Astrocyte of the cerebellum (primary cell): Measurements from ENCODE around the gene ZC3H18.

Source experiments
- DNase-seq: peaks from one replicate; pipeline ENCODE4 v3.0.0-alpha.2; 2011; ENCODE audit warnings: low read depth
- H3K4me3 ChIP-seq: 2 replicates; pipeline ENCODE4 v1.5.1; 2011; ENCODE audit warnings: mild to moderate bottlenecking, low read depth, low read length, moderate library complexity
- in situ Hi-C: cut with HindIII; loops from 2 replicates; pipeline ENCODE4 v1.10.0; 2017; ENCODE audit warnings: low sequenced_read_pairs
- TF ChIP-seq, protein P1 (sequence below): IDR thresholded peaks from 2 replicates; pipeline ENCODE4 v1.5.1; 2012; ENCODE audit warnings: low read length, low read depth, moderate library complexity, mild to moderate bottlenecking; ENCODE audit errors: missing control alignments

The ZC3H18 gene

DNA sequence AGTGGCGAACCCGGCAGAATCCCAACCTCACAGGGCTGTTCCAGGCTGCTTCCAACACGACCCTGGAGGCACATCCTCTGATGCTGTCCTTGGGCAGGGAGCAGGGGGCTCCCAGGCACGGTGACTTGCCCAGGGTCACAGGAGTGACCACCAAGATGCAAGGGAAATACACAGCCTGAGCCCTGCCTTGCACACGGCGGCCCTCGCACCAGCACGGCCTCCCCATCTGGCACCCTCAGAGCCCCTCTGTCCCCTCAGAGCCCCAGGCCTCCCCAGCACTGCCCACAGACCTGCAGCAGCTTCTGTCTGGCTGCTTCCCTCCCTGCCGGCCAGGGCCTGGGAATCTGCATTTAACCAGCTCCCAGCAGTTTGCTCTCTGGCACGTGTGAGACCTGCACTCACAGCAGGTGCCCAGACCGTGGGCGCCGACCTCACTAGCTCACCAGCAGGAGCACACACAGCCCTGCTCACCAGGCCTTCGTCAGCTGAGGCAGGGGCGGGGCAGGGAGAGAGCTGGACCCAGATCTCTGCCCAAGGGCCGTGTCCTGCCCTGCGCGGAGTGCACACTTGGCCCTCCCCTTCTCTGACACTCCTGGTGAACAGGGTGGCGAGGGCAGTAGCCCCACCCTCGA is 29.7 kb upstream of the ZC3H18 start:
- TF ChIP-seq, protein P1, sequence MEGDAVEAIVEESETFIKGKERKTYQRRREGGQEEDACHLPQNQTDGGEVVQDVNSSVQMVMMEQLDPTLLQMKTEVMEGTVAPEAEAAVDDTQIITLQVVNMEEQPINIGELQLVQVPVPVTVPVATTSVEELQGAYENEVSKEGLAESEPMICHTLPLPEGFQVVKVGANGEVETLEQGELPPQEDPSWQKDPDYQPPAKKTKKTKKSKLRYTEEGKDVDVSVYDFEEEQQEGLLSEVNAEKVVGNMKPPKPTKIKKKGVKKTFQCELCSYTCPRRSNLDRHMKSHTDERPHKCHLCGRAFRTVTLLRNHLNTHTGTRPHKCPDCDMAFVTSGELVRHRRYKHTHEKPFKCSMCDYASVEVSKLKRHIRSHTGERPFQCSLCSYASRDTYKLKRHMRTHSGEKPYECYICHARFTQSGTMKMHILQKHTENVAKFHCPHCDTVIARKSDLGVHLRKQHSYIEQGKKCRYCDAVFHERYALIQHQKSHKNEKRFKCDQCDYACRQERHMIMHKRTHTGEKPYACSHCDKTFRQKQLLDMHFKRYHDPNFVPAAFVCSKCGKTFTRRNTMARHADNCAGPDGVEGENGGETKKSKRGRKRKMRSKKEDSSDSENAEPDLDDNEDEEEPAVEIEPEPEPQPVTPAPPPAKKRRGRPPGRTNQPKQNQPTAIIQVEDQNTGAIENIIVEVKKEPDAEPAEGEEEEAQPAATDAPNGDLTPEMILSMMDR, result no peak
- no peak overlapping the region for H3K4me3 ChIP-seq
- DNase-seq, result no peak
- in situ Hi-C loops, result no loop called here

DNA sequence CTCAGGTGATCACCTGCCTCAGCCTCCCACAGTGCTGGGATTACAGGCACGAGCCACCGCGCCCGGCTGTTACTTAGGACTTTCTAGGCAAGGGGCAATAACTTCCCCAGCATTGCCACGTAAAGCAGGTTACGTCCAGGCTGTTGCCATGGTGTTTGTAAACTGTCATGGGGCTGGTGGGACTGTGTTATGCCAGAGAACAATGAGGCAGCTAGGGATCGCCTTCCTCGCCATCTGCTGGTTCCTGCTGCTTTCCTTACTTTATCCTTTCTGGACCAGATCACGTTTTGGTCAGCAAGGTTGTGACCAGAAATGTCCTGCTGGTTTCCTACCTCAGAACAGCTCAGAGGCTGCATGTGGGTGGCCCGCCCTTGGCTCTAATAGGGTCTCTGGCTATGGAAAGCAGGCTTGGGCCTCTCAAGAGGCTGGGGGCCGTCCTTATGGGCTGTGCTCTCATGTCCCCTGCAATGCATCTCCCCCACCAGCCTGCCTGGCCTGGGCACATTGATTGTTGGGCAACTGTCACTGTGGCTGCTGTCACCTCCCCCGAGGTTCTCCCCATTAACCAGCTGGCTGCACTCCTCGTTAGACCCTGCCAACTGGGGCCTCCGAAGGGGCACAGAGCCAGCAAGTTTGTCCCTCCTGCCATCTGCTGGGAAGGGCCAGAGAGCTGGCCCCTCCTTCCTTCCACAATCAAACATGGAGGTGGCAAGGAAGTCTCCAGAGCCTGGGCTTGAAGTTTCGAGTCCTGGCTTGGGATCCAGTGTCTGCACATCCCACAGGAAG is 28.2 kb upstream of the ZC3H18 start:
- TF ChIP-seq, protein P1, result no peak
- DNase-seq, result no peak
- in situ Hi-C loops, result no loop called here
- no peak overlapping the region for H3K4me3 ChIP-seq

- no peak overlapping the region for H3K4me3 ChIP-seq
- in situ Hi-C loops, result no loop called here
- DNase-seq, result no peak
Measured at GRCh38 chr16:88543230-88543813, 26.9 kb upstream of the ZC3H18 start.

GRCh38 chr16:88545781-88546180 is 24.4 kb upstream of the ZC3H18 start:
- TF ChIP-seq, protein P1, result no peak
- in situ Hi-C loops, result no loop called here
- no peak overlapping the region for H3K4me3 ChIP-seq
- no peak for DNase-seq

More at GRCh38 chr16:88543230-88543813, 26.9 kb upstream of the ZC3H18 start:
- TF ChIP-seq, protein P1, result no peak

- in situ Hi-C loops, result no loop called here
- TF ChIP-seq, protein P1, result no peak
- H3K4me3 ChIP-seq, result no peak overlapping the region
- DNase-seq, result no peak
Measured at GRCh38 chr16:88548131-88548874, 21.9 kb upstream of the ZC3H18 start.

- in situ Hi-C loops, result no loop called here
- DNase-seq, result no peak
- TF ChIP-seq, protein P1, result no peak
- H3K4me3 ChIP-seq, result no peak overlapping the region
Measured at GRCh38 chr16:88548985-88549384, 21.2 kb upstream of the ZC3H18 start.
